Left lung (tissue), 10 donors: ENCODE measurements around the gene USP48. TPM values are rescaled to one million over a fixed set of nuclear protein-coding genes. Genes with fewer than 3 reads are reported as not detected.
"Not testable (repeated sequence)": the region's sequence is repeated elsewhere in the genome, so short reads cannot be mapped to it uniquely, and the experiment has no call there.

Source experiments
- ATAC-seq: fragments of 200-7000 bp; cut with Tn5 transposase; one replicate; pipeline ENCODE4 v1.9.1; 2020; ENCODE audit warnings: moderate library complexity
- DNase-seq, 4 donors: peaks; one replicate each; pipeline ENCODE4 v3.0.0-alpha.2; 2013 to 2020
- H3K27ac ChIP-seq, 2 donors: fragments of 200-600 bp; sonication (generic) in 1 of 2; one replicate each; pipeline versions ENCODE4 v1.5.0 to v1.8.0; 2020 to 2021
- H3K27me3 ChIP-seq, 2 donors: fragments of 200-600 bp; sonication (generic) in 1 of 2; one replicate each; pipeline versions ENCODE4 v1.5.0 to v1.8.0; 2020 to 2021
- H3K36me3 ChIP-seq, 2 donors: fragments of 200-600 bp; sonication (generic) in 1 of 2; one replicate each; pipeline versions ENCODE4 v1.5.0 to v1.8.0; 2020 to 2021
- H3K4me1 ChIP-seq, 2 donors: fragments of 200-600 bp; one replicate each; pipeline ENCODE4 v1.8.0; 2021
- H3K4me3 ChIP-seq, 2 donors: fragments of 200-600 bp; sonication (generic) in 1 of 2; one replicate each; pipeline versions ENCODE4 v1.5.0 to v1.8.0; 2020 to 2021; ENCODE audit warnings: mild to moderate bottlenecking in 1 of 2
- H3K9me3 ChIP-seq, 2 donors: fragments of 200-600 bp; sonication (generic) in 1 of 2; one replicate each; pipeline versions ENCODE4 v1.5.0 to v1.8.0; 2020 to 2021
- CTCF ChIP-seq, 2 donors: fragments of 200-600 bp; sonication (generic) in 1 of 2; IDR thresholded peaks; one replicate each; pipeline versions ENCODE4 v1.5.0 to v1.8.0; 2021; ENCODE audit warnings: antibody characterized with exemption in 2 of 2
- intact Hi-C, 2 donors: fragments of 100-400 bp; cut with DNase I; formaldehyde crosslinking; loops; one replicate each; pipeline versions ENCODE4 v1.11.2 to v1.14.2; 2022
- polyA plus RNA-seq, 6 donors: library from polyadenylated mRNA; unstranded; fragments of 120-200 nt; gene quantifications; one replicate each; pipeline ENCODE4 v1.2.1, GENCODE V29; 2013; ENCODE audit not compliant: insufficient read length in 6 of 6
- total RNA-seq, 2 donors: library from RNA; stranded (reverse); fragmentation: NEBNext Ultra II Directional; extraction: Animal tissue kit (Norgen Biotek cat#: 25700); gene quantifications; one replicate each; pipeline ENCODE4 v1.2.1, GENCODE V29; 2021
- donor health status: DM: no; HTN: yes; CAD: no.
- donor health status: DM: no; HTN: no; CAD: no.

The USP48 gene
- total and polyA plus RNA-seq, 8 donors = 57.9 to 95.6 (median 80.9) TPM

DNA sequence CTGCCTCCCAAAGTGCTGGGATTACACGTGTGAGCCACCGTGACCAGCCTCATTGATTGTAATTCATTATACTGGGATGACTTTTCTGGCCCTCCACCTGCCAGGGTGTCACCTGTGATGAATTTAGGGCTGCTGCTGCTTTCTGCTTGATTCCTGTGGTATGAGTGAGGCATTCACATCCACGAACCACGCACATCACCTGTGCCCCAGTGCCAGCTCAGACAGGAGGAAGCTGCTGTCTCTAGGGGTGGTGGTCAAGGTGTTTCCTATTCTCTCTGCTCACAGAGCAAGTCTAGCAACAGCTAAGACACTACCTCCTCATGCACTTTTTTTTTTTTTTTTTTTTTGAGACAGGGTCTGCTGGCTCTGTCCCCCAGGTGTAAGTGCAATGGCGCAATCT lies 16.8 kb upstream of the USP48 start:
- no peaks in the 10 kb centered on the region for H3K27me3 ChIP-seq
- no peak overlapping the region for H3K27ac ChIP-seq
- H3K4me1 ChIP-seq = no peaks in the 10 kb centered on the region
- intact Hi-C loops = no loop called here
- no peak for DNase-seq
- H3K9me3 ChIP-seq = peaks cover 0 to 12% of the 10 kb centered on the region in 2 donors
- no peak for ATAC-seq
- H3K36me3 ChIP-seq = no peaks in the 10 kb centered on the region
- no peak overlapping the region for H3K4me3 ChIP-seq
- no peak for TF ChIP-seq CTCF (IDR thresholded peaks at IDR 0.05)

- intact Hi-C loops = no loop called here
Measured at GRCh38 chr1:21795075-21795474, 12.1 kb upstream of the USP48 start.

GRCh38 chr1:21794656-21795055 lies 11.7 kb upstream of the USP48 start:
- intact Hi-C loops = no loop called here
- no peak overlapping the region for H3K27ac ChIP-seq
- no peak for ATAC-seq
- H3K36me3 ChIP-seq = no peaks in the 10 kb centered on the region
- H3K4me1 ChIP-seq = no peaks in the 10 kb centered on the region
- no peaks in the 10 kb centered on the region for H3K27me3 ChIP-seq
- H3K4me3 ChIP-seq = no peak overlapping the region
- peaks cover 0 to 17% of the 10 kb centered on the region in 2 donors for H3K9me3 ChIP-seq
- TF ChIP-seq CTCF (IDR thresholded peaks at IDR 0.05) = no peak
- DNase-seq = no peak

More at GRCh38 chr1:21795075-21795474, 12.1 kb upstream of the USP48 start:
- H3K27ac ChIP-seq = no peak overlapping the region
- no peaks in the 10 kb centered on the region for H3K36me3 ChIP-seq
- TF ChIP-seq CTCF (IDR thresholded peaks at IDR 0.05) = no peak
- peaks cover 0 to 17% of the 10 kb centered on the region in 2 donors for H3K9me3 ChIP-seq
- H3K4me1 ChIP-seq = no peaks in the 10 kb centered on the region
- DNase-seq (no peak), ATAC-seq (no peak)
- H3K4me3 ChIP-seq = no peak overlapping the region
- no peaks in the 10 kb centered on the region for H3K27me3 ChIP-seq

- intact Hi-C loops = no loop called here
- H3K4me1 ChIP-seq = peaks cover 0 to 5% of the 10 kb centered on the region in 2 donors
- H3K27ac ChIP-seq = no peak overlapping the region
- H3K9me3 ChIP-seq = peaks cover 0 to 17% of the 10 kb centered on the region in 2 donors
- no peak overlapping the region for H3K4me3 ChIP-seq
- no peaks in the 10 kb centered on the region for H3K36me3 ChIP-seq
- ATAC-seq (no peak), DNase-seq (no peak)
- no peak for TF ChIP-seq CTCF (IDR thresholded peaks at IDR 0.05)
- H3K27me3 ChIP-seq = no peaks in the 10 kb centered on the region
Measured at GRCh38 chr1:21793104-21793503, 10.2 kb upstream of the USP48 start.

- Histone ChIP-seq H3K36me3 (no peaks in the 10 kb centered on the region), H3K4me3 (no peak overlapping the region), H3K4me1 (peaks cover 0 to 16% of the 10 kb centered on the region in 2 donors), H3K9me3 (no peaks in the 10 kb centered on the region), H3K27me3 (no peaks in the 10 kb centered on the region), H3K27ac (no peak overlapping the region)
- intact Hi-C loops = no loop called here
- ATAC-seq (no peak), DNase-seq (no peak)
- no peak for TF ChIP-seq CTCF (IDR thresholded peaks at IDR 0.05)
Measured at GRCh38 chr1:21786640-21787039, 3.7 kb upstream of the USP48 start.

DNA sequence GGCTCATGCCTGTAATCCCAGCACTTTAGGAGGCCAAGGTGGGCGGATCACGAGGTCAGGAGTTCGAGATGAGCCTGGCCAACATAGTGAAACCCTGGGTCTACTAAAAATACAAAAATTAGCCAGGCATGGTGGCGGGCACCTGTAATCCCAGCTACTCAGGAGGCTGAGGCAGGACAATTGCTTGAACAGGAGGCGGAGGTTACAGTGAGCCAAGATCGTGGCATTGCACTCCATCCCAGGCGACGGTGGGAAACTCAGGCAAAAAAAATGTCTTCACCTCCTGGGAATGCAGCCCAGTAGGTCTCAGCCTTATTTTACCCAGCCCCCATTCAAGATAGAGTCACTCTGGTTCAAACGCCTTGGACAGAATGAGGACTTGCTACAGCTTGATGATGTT lies 2.8 kb upstream of the USP48 start:
- H3K27ac ChIP-seq, DNase-seq, H3K27me3 ChIP-seq, H3K4me3 ChIP-seq, ATAC-seq, intact Hi-C loops, H3K9me3 ChIP-seq, H3K36me3 ChIP-seq: not testable (repeated sequence)
- H3K4me1 ChIP-seq = peaks cover 0 to 25% of the 10 kb centered on the region in 2 donors
